GM18511 (cell line): ENCODE measurements around the gene ABTB1.

Experiments used
- ATAC-seq: cut with Tn5 transposase; IDR thresholded peaks from one replicate; pipeline ENCODE4 v1.9.1; 2021; ENCODE audit warnings: mild to moderate bottlenecking, moderate library complexity; ENCODE audit not compliant: unreplicated experiment

The ABTB1 gene

GRCh38 chr3:127685708-127686511, 13.2 kb downstream of the ABTB1 start:
- ATAC-seq = no peak

GRCh38 chr3:127686512-127686894, 13.8 kb downstream of the ABTB1 start:
- no peak for ATAC-seq

GRCh38 chr3:127687228-127687737, 14.5 kb downstream of the ABTB1 start:
- ATAC-seq = no peak

DNA sequence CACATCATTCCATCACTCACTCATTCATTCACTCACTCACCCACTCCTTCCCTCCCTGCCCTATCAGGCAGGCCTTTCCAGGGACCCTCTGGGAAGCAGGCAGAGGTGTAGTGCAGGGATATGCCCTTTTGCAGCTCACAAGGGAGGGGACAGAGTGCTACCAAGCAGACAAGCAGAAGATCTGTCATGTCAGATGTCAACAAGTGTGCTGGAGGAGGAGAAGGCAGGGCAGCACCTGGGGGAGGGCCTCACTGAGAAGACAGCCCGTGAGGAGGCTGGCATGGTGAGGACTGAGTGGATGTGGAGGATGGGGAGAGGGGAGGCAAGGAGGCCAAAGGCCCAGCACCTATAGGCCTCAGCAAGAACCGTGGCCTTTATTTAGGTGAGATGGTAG, 15.3 kb downstream of the ABTB1 start:
- no peak for ATAC-seq

GRCh38 chr3:127688416-127689265, 15.9 kb downstream of the ABTB1 start:
- ATAC-seq = no peak

- no peak for ATAC-seq
Observed at GRCh38 chr3:127689266-127689860, 16.6 kb downstream of the ABTB1 start.

GRCh38 chr3:127690106-127690505, 17.4 kb downstream of the ABTB1 start:
- ATAC-seq = no peak

GRCh38 chr3:127690823-127691452, 18.2 kb downstream of the ABTB1 start:
- ATAC-seq = no peak

- ATAC-seq = no peak
Observed at GRCh38 chr3:127691489-127691888, 18.7 kb downstream of the ABTB1 start.

GRCh38 chr3:127691974-127692373, 19.2 kb downstream of the ABTB1 start:
- no peak for ATAC-seq

DNA sequence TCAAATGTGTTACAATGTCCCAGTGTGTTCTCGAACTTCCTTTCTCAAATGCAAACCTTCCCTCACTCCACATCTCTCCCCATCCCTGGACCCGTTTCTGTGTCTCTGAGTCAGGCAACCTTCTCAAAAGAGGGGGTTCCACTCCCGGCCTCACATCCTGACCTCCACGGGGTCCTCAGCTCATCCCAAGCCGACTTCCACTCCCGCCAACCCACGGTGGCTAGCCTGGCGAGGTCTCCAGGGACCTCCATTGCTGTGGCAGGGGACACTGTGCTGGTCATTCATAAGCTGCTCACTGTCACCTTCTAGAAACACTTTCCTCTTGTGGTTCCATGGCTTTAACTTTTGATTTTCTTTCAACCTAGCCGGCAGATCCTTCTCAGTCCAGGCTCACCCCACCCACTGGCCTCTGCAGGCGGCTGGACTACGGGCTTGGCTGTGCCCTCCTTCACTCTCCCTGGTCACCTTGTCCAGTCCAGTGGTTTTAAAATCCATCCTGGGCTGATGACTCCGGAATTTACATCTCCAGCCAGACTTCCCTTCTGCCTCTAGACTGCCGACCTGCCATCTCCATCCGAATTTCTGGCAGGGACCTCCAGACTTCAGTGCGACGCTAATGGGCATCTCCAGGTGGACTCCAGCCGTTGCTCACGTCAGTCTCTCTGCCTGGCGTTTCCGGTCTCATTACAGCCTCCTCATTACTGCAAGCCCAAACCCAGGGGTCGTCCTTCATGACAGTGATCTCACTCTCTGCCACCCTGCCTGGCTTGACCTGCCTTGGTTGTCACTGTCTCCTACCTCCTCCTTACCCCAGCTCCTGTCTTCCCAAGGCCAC, 20.0 kb downstream of the ABTB1 start:
- no peak for ATAC-seq

GRCh38 chr3:127693336-127693843, 20.6 kb downstream of the ABTB1 start:
- ATAC-seq = no peak

- ATAC-seq = no peak
Observed at GRCh38 chr3:127694467-127695215, 21.9 kb downstream of the ABTB1 start.

GRCh38 chr3:127697551-127698240, 24.9 kb downstream of the ABTB1 start:
- no peak for ATAC-seq

DNA sequence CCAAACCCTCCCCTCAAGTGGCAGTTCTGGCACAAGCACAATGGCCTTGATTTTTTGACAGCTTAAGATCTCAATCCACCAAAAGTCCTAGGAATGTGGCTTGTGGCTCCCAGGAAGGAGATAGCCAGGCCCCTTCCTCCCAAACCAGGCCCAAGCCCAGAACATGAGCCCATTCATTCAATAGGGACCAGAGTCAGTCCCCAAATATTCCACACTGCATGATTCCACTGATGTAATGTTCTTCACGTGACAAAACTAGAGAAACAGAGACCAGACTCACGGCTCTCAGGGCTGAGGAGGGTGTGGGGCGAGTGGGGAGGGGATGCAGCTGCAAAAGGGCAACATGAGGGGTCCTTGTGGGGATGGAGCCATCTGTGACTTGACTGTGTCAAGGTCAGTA, 25.5 kb downstream of the ABTB1 start:
- ATAC-seq = no peak

DNA sequence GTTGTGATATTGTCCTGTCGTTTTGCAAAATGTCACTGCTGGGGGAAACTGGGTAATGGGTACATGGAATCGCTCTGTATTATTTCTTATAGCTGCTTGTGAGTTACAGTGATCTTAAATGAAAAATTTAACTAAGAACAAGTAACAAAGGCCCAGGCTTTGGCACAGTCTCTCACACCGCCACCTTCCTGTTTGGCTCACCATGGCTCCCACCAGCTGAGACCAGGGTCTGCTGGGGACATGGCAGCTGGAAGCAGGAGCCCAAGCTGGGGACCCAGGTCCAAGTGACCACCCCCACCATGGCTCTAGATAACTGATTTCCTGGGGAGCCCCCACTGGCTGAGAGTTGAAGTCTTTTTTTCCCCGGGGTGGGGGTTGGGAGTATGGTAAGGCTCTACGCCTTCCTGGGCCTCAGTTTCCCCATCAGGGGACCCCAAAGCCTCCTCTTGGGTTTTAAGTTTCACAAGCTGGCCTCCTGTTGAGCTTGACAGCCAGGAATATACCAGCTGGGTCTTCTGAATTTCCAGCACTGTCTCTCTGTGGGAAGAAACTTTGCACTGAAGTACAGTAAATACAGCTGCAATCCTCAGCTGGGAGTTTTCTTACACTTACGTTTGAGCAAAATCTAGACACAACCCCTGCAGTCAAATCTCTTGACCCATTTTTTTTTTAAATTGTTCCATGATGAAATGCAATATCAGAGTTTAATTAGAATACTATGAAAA, 26.1 kb downstream of the ABTB1 start:
- no peak for ATAC-seq

- ATAC-seq = no peak
Observed at GRCh38 chr3:127699416-127700300, 26.9 kb downstream of the ABTB1 start.
